Endothelial cell (in vitro differentiated cells): ENCODE data around the gene KRT80. TPM values are rescaled to one million over a fixed set of nuclear protein-coding genes. Genes with fewer than 3 reads are reported as not detected.

Experiments
- DNase-seq: peaks from one replicate; pipeline ENCODE4 v3.0.0; 2021; ENCODE audit warnings: low spot score
- H3K27ac Mint-ChIP-seq: one replicate; pipeline ENCODE4 v1.8.0; 2021; ENCODE audit warnings: mixed read lengths, inconsistent platforms; ENCODE audit not compliant: unreplicated experiment
- H3K27me3 Mint-ChIP-seq: one replicate; pipeline ENCODE4 v1.8.0; 2021; ENCODE audit warnings: mild to moderate bottlenecking, moderate library complexity, mixed read lengths, inconsistent platforms; ENCODE audit not compliant: unreplicated experiment
- H3K36me3 Mint-ChIP-seq: one replicate; pipeline ENCODE4 v1.8.0; 2021; ENCODE audit warnings: mild to moderate bottlenecking, low read depth, mixed read lengths, inconsistent platforms; ENCODE audit not compliant: unreplicated experiment
- H3K4me1 Mint-ChIP-seq: one replicate; pipeline ENCODE4 v1.8.0; 2021; ENCODE audit warnings: mild to moderate bottlenecking, mixed read lengths, inconsistent platforms; ENCODE audit not compliant: unreplicated experiment
- H3K4me3 Mint-ChIP-seq: one replicate; pipeline ENCODE4 v1.8.0; 2021; ENCODE audit warnings: mild to moderate bottlenecking, mixed read lengths, inconsistent platforms; ENCODE audit not compliant: unreplicated experiment
- H3K9me3 Mint-ChIP-seq: one replicate; pipeline ENCODE4 v1.8.0; 2021; ENCODE audit warnings: mixed read lengths, inconsistent platforms; ENCODE audit not compliant: unreplicated experiment
- total RNA-seq: library from RNA; stranded (reverse); fragmentation: NEBNext Ultra II Directional; extraction: Animal tissue kit (Norgen Biotek cat#: 25700); gene quantifications from one replicate; pipeline ENCODE4 v1.2.1, GENCODE V29; 2021; ENCODE audit not compliant: unreplicated experiment
- TF ChIP-seq, protein P1 (sequence below): fragments of 200-600 bp; sonication (generic); IDR thresholded peaks from one replicate; pipeline ENCODE4 v1.5.0; 2021; ENCODE audit warnings: antibody characterized with exemption; ENCODE audit not compliant: unreplicated experiment

The KRT80 gene
- total RNA-seq, 1 donor from 2014 or later: 1.5 TPM

DNA sequence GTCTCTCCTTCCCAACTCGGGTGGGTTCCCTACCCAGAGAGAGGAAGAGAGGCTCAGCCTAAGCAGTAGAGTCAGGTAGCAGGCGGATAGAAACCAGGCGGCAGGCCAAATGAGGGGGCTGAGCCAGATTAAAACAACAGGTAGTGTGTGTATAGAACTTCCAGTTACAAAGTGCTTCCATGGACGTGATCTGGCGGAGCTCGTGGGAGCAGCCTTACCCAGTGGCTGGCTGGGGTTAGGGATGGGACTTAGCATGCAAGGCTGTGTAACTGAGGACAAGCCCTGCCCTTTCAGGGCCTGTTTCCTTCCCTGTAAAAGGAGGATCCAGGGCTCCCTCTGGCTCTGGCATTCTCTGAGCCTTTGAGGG is 8.3 kb downstream of the KRT80 start:
- Mint-ChIP-seq H3K4me3 (no peak overlapping the region), H3K9me3 (no peaks in the 10 kb centered on the region), H3K27me3 (peaks cover 18% of the 10 kb centered on the region), H3K4me1 (peaks cover 54% of the 10 kb centered on the region), H3K36me3 (no peaks in the 10 kb centered on the region), H3K27ac (no peak overlapping the region)
- DNase-seq: no peak
- TF ChIP-seq, protein P1, sequence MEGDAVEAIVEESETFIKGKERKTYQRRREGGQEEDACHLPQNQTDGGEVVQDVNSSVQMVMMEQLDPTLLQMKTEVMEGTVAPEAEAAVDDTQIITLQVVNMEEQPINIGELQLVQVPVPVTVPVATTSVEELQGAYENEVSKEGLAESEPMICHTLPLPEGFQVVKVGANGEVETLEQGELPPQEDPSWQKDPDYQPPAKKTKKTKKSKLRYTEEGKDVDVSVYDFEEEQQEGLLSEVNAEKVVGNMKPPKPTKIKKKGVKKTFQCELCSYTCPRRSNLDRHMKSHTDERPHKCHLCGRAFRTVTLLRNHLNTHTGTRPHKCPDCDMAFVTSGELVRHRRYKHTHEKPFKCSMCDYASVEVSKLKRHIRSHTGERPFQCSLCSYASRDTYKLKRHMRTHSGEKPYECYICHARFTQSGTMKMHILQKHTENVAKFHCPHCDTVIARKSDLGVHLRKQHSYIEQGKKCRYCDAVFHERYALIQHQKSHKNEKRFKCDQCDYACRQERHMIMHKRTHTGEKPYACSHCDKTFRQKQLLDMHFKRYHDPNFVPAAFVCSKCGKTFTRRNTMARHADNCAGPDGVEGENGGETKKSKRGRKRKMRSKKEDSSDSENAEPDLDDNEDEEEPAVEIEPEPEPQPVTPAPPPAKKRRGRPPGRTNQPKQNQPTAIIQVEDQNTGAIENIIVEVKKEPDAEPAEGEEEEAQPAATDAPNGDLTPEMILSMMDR: no peak

DNA sequence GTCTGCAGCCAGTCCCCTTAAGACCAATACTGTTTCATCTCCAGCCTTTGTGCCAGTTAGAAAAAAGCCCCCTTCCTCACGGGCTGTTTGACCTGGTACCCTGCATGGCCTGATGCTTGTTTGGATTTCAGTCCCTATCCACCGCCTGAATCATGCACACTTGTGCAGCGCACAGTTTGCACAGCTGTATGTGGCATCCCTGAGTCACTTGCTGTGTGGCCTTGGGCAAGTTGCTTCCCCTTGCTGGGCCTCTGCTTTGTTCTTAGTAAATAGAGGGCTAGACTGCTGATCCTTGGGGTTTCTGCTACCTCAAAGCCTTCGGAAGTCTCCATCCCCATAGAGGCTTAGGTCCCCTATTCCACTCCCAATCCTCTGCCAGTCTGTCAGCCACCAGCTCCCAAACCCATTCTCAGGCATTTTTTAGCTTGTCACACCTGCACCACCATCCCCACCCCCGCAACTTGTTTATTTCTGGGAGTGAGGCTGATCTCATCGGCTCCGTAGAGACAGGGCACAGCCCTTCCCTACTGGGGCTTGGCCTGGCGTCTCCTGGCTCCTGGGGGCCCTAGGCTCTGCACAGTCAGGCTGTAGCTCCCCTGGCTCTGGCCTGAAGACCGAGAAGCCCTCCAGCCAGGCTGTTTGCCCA is 8.8 kb downstream of the KRT80 start:
- no peak for DNase-seq
- no peaks in the 10 kb centered on the region for H3K9me3 Mint-ChIP-seq
- TF ChIP-seq, protein P1: no peak
- H3K27ac Mint-ChIP-seq: no peak overlapping the region
- peaks cover 18% of the 10 kb centered on the region for H3K27me3 Mint-ChIP-seq
- no peaks in the 10 kb centered on the region for H3K36me3 Mint-ChIP-seq
- no peak overlapping the region for H3K4me3 Mint-ChIP-seq
- H3K4me1 Mint-ChIP-seq: peaks cover 54% of the 10 kb centered on the region

DNA sequence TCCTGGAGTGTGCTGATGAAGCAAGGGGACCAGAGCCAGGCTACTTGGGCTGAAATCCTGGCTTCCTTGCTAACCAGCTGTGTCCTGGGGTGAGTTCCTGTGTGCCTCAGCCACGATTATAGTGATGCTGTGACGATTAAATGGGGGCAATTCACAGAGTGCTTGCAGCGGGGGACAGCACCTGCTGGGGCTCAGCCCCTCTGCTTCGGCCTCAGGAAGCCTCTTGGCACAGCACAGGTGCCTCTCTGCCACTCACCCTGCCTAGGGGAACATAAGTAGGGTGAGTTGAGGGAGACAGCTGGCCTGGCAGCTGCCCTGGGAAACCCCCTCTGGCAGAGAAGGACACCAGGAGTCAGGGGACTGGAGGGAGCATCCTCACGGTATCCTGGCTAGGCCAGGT is 9.4 kb downstream of the KRT80 start:
- Mint-ChIP-seq H3K9me3 (no peaks in the 10 kb centered on the region), H3K27ac (no peak overlapping the region), H3K4me1 (peaks cover 56% of the 10 kb centered on the region)

DNA sequence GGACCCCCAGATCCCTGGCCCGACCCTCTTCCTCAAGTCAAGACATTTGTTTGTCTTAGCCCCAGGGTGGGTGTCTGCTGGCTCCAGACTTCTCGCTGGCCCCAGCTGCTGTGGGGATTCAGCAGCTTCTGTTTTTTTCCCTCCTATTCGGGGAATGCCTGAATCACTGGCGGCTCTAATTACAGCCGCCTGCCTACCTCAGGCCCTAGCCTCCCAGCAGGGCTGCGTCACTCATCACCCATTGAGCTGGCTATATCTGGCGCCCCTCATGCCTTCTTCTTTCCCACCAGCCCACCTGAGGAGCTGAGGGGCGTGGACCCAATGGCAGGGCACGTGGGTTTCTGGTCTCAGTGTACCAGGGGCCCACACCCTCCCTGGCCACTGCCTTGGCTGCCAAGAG is 10.1 kb downstream of the KRT80 start:
- no peak overlapping the region for H3K27ac Mint-ChIP-seq
- H3K4me1 Mint-ChIP-seq: peaks cover 54% of the 10 kb centered on the region
- no peak overlapping the region for H3K4me3 Mint-ChIP-seq
- H3K36me3 Mint-ChIP-seq: no peaks in the 10 kb centered on the region
- H3K27me3 Mint-ChIP-seq: peaks cover 19% of the 10 kb centered on the region
- no peaks in the 10 kb centered on the region for H3K9me3 Mint-ChIP-seq
- TF ChIP-seq, protein P1: no peak
- no peak for DNase-seq

More for the DNA sequence above, 9.4 kb downstream of the KRT80 start:
- no peak for DNase-seq
- Mint-ChIP-seq H3K27me3 (peaks cover 20% of the 10 kb centered on the region), H3K4me3 (no peak overlapping the region), H3K36me3 (no peaks in the 10 kb centered on the region)
- TF ChIP-seq, protein P1: no peak

DNA sequence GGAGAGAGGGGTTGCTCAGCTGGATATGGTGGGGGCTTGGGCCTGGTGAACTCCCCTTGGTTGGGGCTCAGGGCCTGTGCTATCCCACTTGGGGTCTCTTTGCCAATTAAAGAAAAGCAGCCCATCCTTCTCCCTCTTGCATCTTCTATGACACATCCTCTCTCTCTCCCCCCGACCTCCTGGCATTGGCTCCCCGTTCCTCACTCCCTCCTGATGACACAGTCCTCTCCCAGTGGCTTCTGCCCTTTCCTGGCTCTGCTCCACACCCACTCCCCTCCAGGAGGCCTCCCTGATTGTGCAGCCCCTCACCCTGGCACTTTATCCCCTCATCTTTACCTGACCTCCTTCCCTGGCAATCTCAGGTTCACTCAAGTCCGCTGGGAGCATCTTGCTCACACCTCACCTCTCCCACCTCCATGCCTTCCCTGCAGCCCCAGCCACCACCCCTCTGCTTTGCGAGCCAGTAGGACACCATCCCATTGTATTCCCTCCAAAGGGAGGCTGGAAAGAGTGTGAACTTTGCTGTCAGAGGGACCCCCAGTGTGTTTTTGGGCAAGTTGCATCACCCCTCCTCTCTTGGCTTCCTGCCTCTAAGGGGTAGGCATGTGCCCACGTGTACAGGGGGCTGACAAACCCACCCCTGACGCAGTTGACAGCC is 10.7 kb downstream of the KRT80 start:
- no peak for DNase-seq
- H3K4me3 Mint-ChIP-seq: no peak overlapping the region
- no peaks in the 10 kb centered on the region for H3K9me3 Mint-ChIP-seq
- no peak overlapping the region for H3K27ac Mint-ChIP-seq
- TF ChIP-seq, protein P1: no peak
- H3K36me3 Mint-ChIP-seq: no peaks in the 10 kb centered on the region
- peaks cover 18% of the 10 kb centered on the region for H3K27me3 Mint-ChIP-seq
- peaks cover 48% of the 10 kb centered on the region for H3K4me1 Mint-ChIP-seq
